ENCODE results near the gene CRELD1. TPM values are rescaled to one million over a fixed set of nuclear protein-coding genes. Genes with fewer than 3 reads are reported as not detected.

CRELD1 gene
- total and polyA plus RNA-seq, 9 of the 15 experiments (the other 6 are each of a cell fraction or from before 2014, with no cell fraction given) = 3.3 to 25.8 (median 16.5) TPM

DNA sequence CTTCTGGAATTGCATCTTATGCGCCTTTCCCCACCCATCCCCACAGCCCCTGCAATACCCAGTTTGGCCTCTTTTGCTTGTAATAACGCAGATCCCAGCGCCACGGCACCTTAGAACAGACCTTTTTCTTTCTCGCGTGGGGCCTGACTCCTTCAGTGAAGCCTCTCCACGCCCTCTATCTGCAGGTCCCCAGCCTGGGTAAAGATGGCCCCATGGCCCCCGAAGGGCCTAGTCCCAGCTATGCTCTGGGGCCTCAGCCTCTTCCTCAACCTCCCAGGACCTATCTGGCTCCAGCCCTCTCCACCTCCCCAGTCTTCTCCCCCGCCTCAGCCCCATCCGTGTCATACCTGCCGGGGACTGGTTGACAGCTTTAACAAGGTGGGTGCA lies 594 bp downstream of the CRELD1 start:
- Histone ChIP-seq H2AFZ (ENCODE audit: low read depth, low read length) (peak overlapping the region; percentile 89), H3K9ac (ENCODE audit: insufficient read depth in 1 of 2, low read depth in 2 of 2, low read length in 2 of 2) (peak overlapping the region; percentile 76 to 99), H3K4me3 (peak overlapping the region; percentile 57), H3K27ac (ENCODE audit: extremely low read depth, low read depth, low read length) (peak overlapping the region; percentile 88), H3K4me2 (ENCODE audit: insufficient read depth, low read length) (peak overlapping the region; percentile 81), H4K20me1 (replicated peaks; ENCODE audit: control insufficient read depth, insufficient read depth, low read length) (no peaks in the 10 kb centered on the region), H3K4me1 (replicated peaks in 1 of 2; ENCODE audit: control insufficient read depth in 2 of 2, insufficient read depth in 2 of 2, low read length in 2 of 2) (peaks cover 11 to 39% of the 10 kb centered on the region in 2 experiments; a peak in 4 of 5 replicates), H3K36me3 (ENCODE audit: control insufficient read depth, insufficient read depth, low read length) (peaks cover 29% of the 10 kb centered on the region), H3K27me3 (ENCODE audit: control insufficient read depth in 2 of 2, insufficient read depth in 2 of 2, low read length in 2 of 2) (no peaks in the 10 kb centered on the region), H3K9me3 (replicated peaks; ENCODE audit: control insufficient read depth, insufficient read depth, low read depth, low read length) (no peaks in the 10 kb centered on the region), H3K9me1 (ENCODE audit: control insufficient read depth, insufficient read depth, low read length) (no peaks in the 10 kb centered on the region), H3K79me2 (ENCODE audit: control insufficient read depth, insufficient read depth, low read length) (peaks cover 20% of the 10 kb centered on the region)
- intact Hi-C loops (cut with micrococcal nuclease) = loop anchor here (5.0 to 10.0 kb wide), 5 partner anchors 72 to 291 kb away; partner anchors contain the start of gene VHL
- CTCF ChIA-PET (ENCODE audit: low intra/inter-chr PET ratio) = interaction anchor here (0.6 to 1.3 kb wide), 4 partner anchors 83 to 324 kb away, joined by 3 to 5 read pairs (median 4); no protein-coding TSS in a partner anchor
- DNase-seq (ENCODE audit: extremely low read depth in 1 of 4, low spot score in 3 of 4) = peak; percentile 43 to 67 (median 64)
- peak; percentile 29 for ATAC-seq
- no peak for FAIRE-seq
- POLR2A ChIA-PET = interaction anchor here (0.6 to 3.4 kb wide), 11 partner anchors 10 to 260 kb away, joined by 3 to 15 read pairs (median 4); partner anchors contain the start of genes BRPF1, EMC3 and IL17RC
- BruUV-seq (replicated peaks) = no TSS peak
- WGBS (ENCODE audit: insufficient coverage, low coverage, missing lambda C conversion rate) = 3% methylated on average over 11 of the region's 11 CpGs
- in situ Hi-C loops (cut with MboI) = no loop called here
- TF ChIP-seq ZNF79 (CRISPR knock-in tag; IDR thresholded peaks at IDR 0.05; ENCODE audit: low read depth) (no peak), TFAP4 (CRISPR knock-in tag; IDR thresholded peaks at IDR 0.05; ENCODE audit: borderline replicate concordance) (peak; percentile 41; the same call in 1 of the 2 replicates), SIN3A (IDR thresholded peaks at IDR 0.05; ENCODE audit: borderline replicate concordance in 2 of 2, control insufficient read depth in 1 of 2, low read depth in 2 of 2, low read length in 2 of 2) (peak in 1 of 2 experiments; percentile 40; a peak in 1 of 4 replicates), PHF21A (IDR thresholded peaks at IDR 0.05; ENCODE audit: borderline replicate concordance, low read depth) (0 out of 2 replicates have a peak, but pooled peaks have one; percentile 3), RAD21 (CRISPR knock-in tag; conservative IDR thresholded peaks at IDR 0.05 in 1 of 2, IDR thresholded peaks at IDR 0.05 in 1 of 2) (0 out of 4 replicates have a peak, but pooled peaks have one; percentile 12 to 19), ZFX (CRISPR knock-in tag; IDR thresholded peaks at IDR 0.05) (peak; percentile 38; the same call in 1 of the 2 replicates), DACH1 (IDR thresholded peaks at IDR 0.05; ENCODE audit: partially characterized antibody) (peak; percentile 17), DIDO1 (tag; IDR thresholded peaks at IDR 0.05; ENCODE audit: low read depth) (no peak), ZSCAN32 (CRISPR knock-in tag; IDR thresholded peaks at IDR 0.05) (no peak), CTCF (IDR thresholded peaks at IDR 0.05 in 2 of 3, conservative IDR thresholded peaks at IDR 0.05 in 1 of 3; ENCODE audit: insufficient read depth in 2 of 3, low read depth in 1 of 3, low read length in 3 of 3) (peak; percentile 31 to 50 (median 34); a peak in 5 of 6 replicates)
- TF ChIP-seq, protein P1, sequence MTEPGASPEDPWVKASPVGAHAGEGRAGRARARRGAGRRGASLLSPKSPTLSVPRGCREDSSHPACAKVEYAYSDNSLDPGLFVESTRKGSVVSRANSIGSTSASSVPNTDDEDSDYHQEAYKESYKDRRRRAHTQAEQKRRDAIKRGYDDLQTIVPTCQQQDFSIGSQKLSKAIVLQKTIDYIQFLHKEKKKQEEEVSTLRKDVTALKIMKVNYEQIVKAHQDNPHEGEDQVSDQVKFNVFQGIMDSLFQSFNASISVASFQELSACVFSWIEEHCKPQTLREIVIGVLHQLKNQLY (CRISPR knock-in tag; conservative IDR thresholded peaks at IDR 0.05) = 0 out of 4 replicates have a peak, but pooled peaks of 1 of the 2 experiments have one; percentile 38
- TF ChIP-seq, protein P2, sequence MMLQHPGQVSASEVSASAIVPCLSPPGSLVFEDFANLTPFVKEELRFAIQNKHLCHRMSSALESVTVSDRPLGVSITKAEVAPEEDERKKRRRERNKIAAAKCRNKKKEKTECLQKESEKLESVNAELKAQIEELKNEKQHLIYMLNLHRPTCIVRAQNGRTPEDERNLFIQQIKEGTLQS (IDR thresholded peaks at IDR 0.05) = no peak
- TF ChIP-seq, protein P2 (CRISPR knock-in tag; conservative IDR thresholded peaks at IDR 0.05) = 0 out of 2 replicates have a peak, but pooled peaks have one; percentile 32
